Measurements from ENCODE around the gene GUCD1.
A peak's percentile ranks its signal among the peaks of the same experiment; 100 is the strongest.

GUCD1 gene

GRCh38 chr22:24498824-24499223, 56.1 kb downstream of the GUCD1 start:
- TF ChIP-seq, protein P1, sequence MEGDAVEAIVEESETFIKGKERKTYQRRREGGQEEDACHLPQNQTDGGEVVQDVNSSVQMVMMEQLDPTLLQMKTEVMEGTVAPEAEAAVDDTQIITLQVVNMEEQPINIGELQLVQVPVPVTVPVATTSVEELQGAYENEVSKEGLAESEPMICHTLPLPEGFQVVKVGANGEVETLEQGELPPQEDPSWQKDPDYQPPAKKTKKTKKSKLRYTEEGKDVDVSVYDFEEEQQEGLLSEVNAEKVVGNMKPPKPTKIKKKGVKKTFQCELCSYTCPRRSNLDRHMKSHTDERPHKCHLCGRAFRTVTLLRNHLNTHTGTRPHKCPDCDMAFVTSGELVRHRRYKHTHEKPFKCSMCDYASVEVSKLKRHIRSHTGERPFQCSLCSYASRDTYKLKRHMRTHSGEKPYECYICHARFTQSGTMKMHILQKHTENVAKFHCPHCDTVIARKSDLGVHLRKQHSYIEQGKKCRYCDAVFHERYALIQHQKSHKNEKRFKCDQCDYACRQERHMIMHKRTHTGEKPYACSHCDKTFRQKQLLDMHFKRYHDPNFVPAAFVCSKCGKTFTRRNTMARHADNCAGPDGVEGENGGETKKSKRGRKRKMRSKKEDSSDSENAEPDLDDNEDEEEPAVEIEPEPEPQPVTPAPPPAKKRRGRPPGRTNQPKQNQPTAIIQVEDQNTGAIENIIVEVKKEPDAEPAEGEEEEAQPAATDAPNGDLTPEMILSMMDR (conservative IDR thresholded peaks at IDR 0.05; ENCODE audit: low read length) = no peak
- no peak overlapping the region for H3K4me3 ChIP-seq (ENCODE audit: low read length)
- DNase-seq (ENCODE audit: low read depth) = no peak

GRCh38 chr22:24497841-24498258, 57.1 kb downstream of the GUCD1 start:
- TF ChIP-seq, protein P1 (conservative IDR thresholded peaks at IDR 0.05; ENCODE audit: low read length) = no peak
- DNase-seq (ENCODE audit: low read depth) = peak; percentile 42
- H3K4me3 ChIP-seq (ENCODE audit: low read length) = no peak overlapping the region

GRCh38 chr22:24496661-24497060, 58.3 kb downstream of the GUCD1 start:
- DNase-seq (ENCODE audit: low read depth) = no peak
- H3K4me3 ChIP-seq (ENCODE audit: low read length) = no peak overlapping the region
- TF ChIP-seq, protein P1 (conservative IDR thresholded peaks at IDR 0.05; ENCODE audit: low read length) = no peak

DNA sequence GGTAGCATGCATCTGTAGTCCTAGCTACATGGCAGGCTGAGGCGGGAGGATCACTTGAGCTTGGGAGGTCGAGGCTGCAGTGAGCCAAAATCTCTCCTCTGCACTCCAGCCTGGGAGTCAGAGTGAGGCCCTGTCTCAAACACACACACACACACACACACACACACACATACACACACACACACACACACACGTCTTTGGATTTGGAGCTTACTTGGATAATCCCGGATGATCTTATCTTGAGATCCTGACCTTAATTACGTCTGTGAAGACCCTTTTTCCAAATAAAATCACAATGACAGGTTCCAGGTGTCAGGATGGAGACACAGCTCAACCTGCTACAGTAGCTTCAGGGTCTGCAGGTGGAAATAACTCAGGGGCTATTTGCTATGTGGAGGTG, 58.7 kb downstream of the GUCD1 start:
- DNase-seq (ENCODE audit: low read depth) = no peak
- no peak overlapping the region for H3K4me3 ChIP-seq (ENCODE audit: low read length)
- TF ChIP-seq, protein P1 (conservative IDR thresholded peaks at IDR 0.05; ENCODE audit: low read length) = no peak

GRCh38 chr22:24495365-24495675, 59.6 kb downstream of the GUCD1 start:
- H3K4me3 ChIP-seq (ENCODE audit: low read length) = no peak overlapping the region
- DNase-seq (ENCODE audit: low read depth) = no peak
- TF ChIP-seq, protein P1 (conservative IDR thresholded peaks at IDR 0.05; ENCODE audit: low read length) = no peak

DNA sequence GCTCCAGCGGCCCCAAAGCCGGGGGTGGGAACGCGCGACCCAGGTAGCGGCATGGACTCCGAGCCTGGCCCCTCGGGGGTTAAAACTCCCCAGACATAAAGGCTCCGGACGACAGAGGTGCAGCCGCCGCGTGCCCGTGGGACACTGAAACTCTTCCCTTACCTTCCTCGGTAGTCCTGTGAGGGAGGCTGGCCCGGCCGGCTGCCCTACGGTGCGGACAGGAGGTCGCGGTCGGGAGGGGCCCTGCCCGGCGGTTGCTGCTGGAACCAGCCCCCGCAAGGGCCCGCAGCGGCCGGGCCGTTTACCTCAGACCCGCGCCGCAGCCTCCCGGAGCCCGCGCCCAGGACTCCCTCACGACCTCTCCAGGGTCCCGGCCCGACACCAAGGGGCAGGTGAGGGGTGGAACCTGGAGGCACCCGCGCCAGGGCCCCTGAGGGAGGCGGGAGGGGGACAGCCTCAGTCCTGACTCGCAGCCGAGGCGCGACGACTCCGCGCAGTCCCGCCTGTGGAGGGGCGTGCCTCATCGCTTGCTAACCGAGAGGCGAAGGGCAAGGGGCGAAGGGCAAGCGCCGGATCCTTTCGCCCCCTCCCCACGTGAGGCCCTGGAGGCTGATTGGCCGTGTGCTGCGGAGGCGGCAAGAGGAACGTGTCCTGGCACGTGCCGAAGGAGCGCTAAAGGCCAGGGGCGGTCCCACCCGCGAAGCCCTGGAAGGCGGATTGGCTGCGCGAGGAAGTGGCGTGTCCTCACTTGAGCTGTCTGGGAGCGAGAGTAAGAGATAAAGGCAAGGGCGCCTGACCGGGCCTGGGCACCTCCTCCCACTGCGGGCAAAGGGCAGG, 60.2 kb downstream of the GUCD1 start, which contains the start of gene UPB1:
Gene UPB1 (plus strand): TSS at position 805 of the 837 bp plus-strand sequence. CDS start 72 bp downstream, outside the sequence.
- peak within 1 kb of the TSS; percentile 26 for H3K4me3 ChIP-seq (ENCODE audit: low read length)
- TF ChIP-seq, protein P1 (conservative IDR thresholded peaks at IDR 0.05; ENCODE audit: low read length) = no peak
- no peak for DNase-seq (ENCODE audit: low read depth)

GRCh38 chr22:24494167-24494527, 60.8 kb downstream of the GUCD1 start:
- peak overlapping the region; percentile 26; the same call in 1 of the 2 replicates for H3K4me3 ChIP-seq (ENCODE audit: low read length)
- DNase-seq (ENCODE audit: low read depth) = no peak
- TF ChIP-seq, protein P1 (conservative IDR thresholded peaks at IDR 0.05; ENCODE audit: low read length) = no peak
